Sigmoid colon (tissue), 7 donors: Measurements from ENCODE around the gene PRTFDC1. TPM values are rescaled to one million over a fixed set of nuclear protein-coding genes. Genes with fewer than 3 reads are reported as not detected.
"Not testable (repeated sequence)": the region's sequence is repeated elsewhere in the genome, so short reads cannot be mapped to it uniquely, and the experiment has no call there.

Experiments
- DNase-seq: peaks from one replicate; pipeline ENCODE4 v3.0.0-alpha.2; 2019
- H3K27ac ChIP-seq, 4 donors: fragments of 200-600 bp; sonication (generic); one replicate each; pipeline ENCODE4 v1.5.1; 2016 to 2019; ENCODE audit warnings: mild to moderate bottlenecking in 1 of 4
- H3K27me3 ChIP-seq, 3 donors: fragments of 200-600 bp; sonication (generic); one replicate each; pipeline ENCODE4 v1.5.1; 2019; ENCODE audit warnings: mild to moderate bottlenecking in 1 of 3
- H3K36me3 ChIP-seq, 4 donors: fragments of 200-600 bp; sonication (generic); one replicate each; pipeline ENCODE4 v1.5.1; 2016 to 2019
- H3K4me1 ChIP-seq, 4 donors: fragments of 200-600 bp; sonication (generic); one replicate each; pipeline ENCODE4 v1.5.1; 2017 to 2019
- H3K4me3 ChIP-seq, 4 donors: fragments of 200-600 bp; sonication (generic); one replicate each; pipeline ENCODE4 v1.5.1; 2017 to 2019; ENCODE audit warnings: mild to moderate bottlenecking in 2 of 4, moderate library complexity in 1 of 4
- H3K9me3 ChIP-seq, 4 donors: fragments of 200-600 bp in 3 of 4; sonication (generic) in 3 of 4; one replicate each; pipeline versions ENCODE4 v1.5.1 to v1.6.1; 2013 to 2019
- CTCF ChIP-seq, 4 experiments: fragments of 450-650 bp in 3 of 4; fragments of 200-600 bp in 1 of 4; IDR thresholded peaks; one replicate each; pipeline ENCODE4 v1.5.1; 2016 to 2019; ENCODE audit warnings: antibody characterized with exemption in 4 of 4, mild to moderate bottlenecking in 3 of 4, moderate library complexity in 2 of 4
- EP300 ChIP-seq, 4 donors: sonication (generic); formaldehyde crosslinking; IDR thresholded peaks; one replicate each; pipeline ENCODE4 v1.6.1; 2017; ENCODE audit warnings: antibody characterized with exemption in 4 of 4
- POLR2A ChIP-seq, 2 donors: fragments of 450-650 bp; IDR thresholded peaks; one replicate each; pipeline ENCODE4 v1.6.1; 2016; ENCODE audit warnings: antibody characterized with exemption in 2 of 2, mild to moderate bottlenecking in 2 of 2, moderate library complexity in 2 of 2
- POLR2AphosphoS5 ChIP-seq, 4 donors: sonication (generic); formaldehyde crosslinking; IDR thresholded peaks; one replicate each; pipeline ENCODE4 v1.6.1; 2017; ENCODE audit warnings: antibody characterized with exemption in 4 of 4
- WGBS, 2 donors: extraction: QIAGEN DNeasy Blood & Tissue Kit; methylation state at CpG; one replicate each; pipeline ENCODE4 v1.1.7; 2013; 5-methylcytosine and 5-hydroxymethylcytosine counted together
- intact Hi-C: fragments of 100-400 bp; cut with DNase I; formaldehyde crosslinking; loops from one replicate; pipeline ENCODE4 v1.15.1; 2023
- polyA plus RNA-seq, 3 donors: library from polyadenylated mRNA; stranded (reverse); fragments of 200-250 nt; gene quantifications; one replicate each; pipeline ENCODE4 v1.2.3, GENCODE V29; 2013
- total RNA-seq, 4 donors: library from RNA; depleted of rRNA; stranded (reverse); fragments of >200 nt; gene quantifications; one replicate each; pipeline ENCODE4 v1.1.0, GENCODE V29; 2016
- donor health status: healthy with polysubstance abuse.
- donor health status: Bipolar disorder and iron deficiency.
- donor health status: healthy.

Gene PRTFDC1
- total and polyA plus RNA-seq, 7 donors, result 6.0 to 17.2 (median 9.6) TPM

- Histone ChIP-seq H3K36me3 (no peaks in the 10 kb centered on the region), H3K27me3 (no peaks in the 10 kb centered on the region), H3K4me1 (peaks cover 0 to 3% (median 0%) of the 10 kb centered on the region in 4 donors), H3K27ac (peak overlapping the region in 1 of 4 donors; percentile 21), H3K4me3 (no peak overlapping the region), H3K9me3 (peaks cover 0 to 4% (median 0%) of the 10 kb centered on the region in 4 donors)
- intact Hi-C loops, result no loop called here
- no peak for TF ChIP-seq POLR2A (IDR thresholded peaks at IDR 0.05)
- no peak for TF ChIP-seq EP300 (IDR thresholded peaks at IDR 0.05)
- peak in 1 of 4 donors; percentile 58 for TF ChIP-seq POLR2AphosphoS5 (IDR thresholded peaks at IDR 0.05)
- TF ChIP-seq CTCF (IDR thresholded peaks at IDR 0.05), result no peak
- DNase-seq, result no peak
- 41 to 42% methylated on average over 7 of the region's 7 CpGs for WGBS, 2 donors
These were observed 31.2 kb downstream of the PRTFDC1 start for GRCh38 chr10:24920907-24921881.

GRCh38 chr10:24920192-24920591 lies 32.2 kb downstream of the PRTFDC1 start:
- H3K27me3 ChIP-seq, H3K9me3 ChIP-seq, H3K4me1 ChIP-seq, H3K36me3 ChIP-seq, DNase-seq, intact Hi-C loops, H3K4me3 ChIP-seq, H3K27ac ChIP-seq: not testable (repeated sequence)
- 98 to 99% methylated on average over 2 of the region's 2 CpGs for WGBS, 2 donors

GRCh38 chr10:24919629-24920028 lies 32.8 kb downstream of the PRTFDC1 start:
- H3K4me1 ChIP-seq, H3K36me3 ChIP-seq, H3K27me3 ChIP-seq, H3K27ac ChIP-seq, H3K4me3 ChIP-seq, DNase-seq, intact Hi-C loops, H3K9me3 ChIP-seq: not testable (repeated sequence)
- WGBS, 2 donors, result 94 to 97% methylated on average over 1 of the region's 1 CpG

GRCh38 chr10:24917979-24918378 lies 34.4 kb downstream of the PRTFDC1 start:
- H3K9me3 ChIP-seq, result no peaks in the 10 kb centered on the region
- intact Hi-C loops, result no loop called here
- no peaks in the 10 kb centered on the region for H3K27me3 ChIP-seq
- no peak for TF ChIP-seq CTCF (IDR thresholded peaks at IDR 0.05)
- TF ChIP-seq POLR2A (IDR thresholded peaks at IDR 0.05), result no peak
- no peak for TF ChIP-seq EP300 (IDR thresholded peaks at IDR 0.05)
- TF ChIP-seq POLR2AphosphoS5 (IDR thresholded peaks at IDR 0.05), result no peak
- H3K4me1 ChIP-seq, result peaks cover 0 to 3% (median 0%) of the 10 kb centered on the region in 4 donors
- H3K27ac ChIP-seq, result no peak overlapping the region
- H3K4me3 ChIP-seq, result no peak overlapping the region
- DNase-seq, result no peak
- no peaks in the 10 kb centered on the region for H3K36me3 ChIP-seq

GRCh38 chr10:24917493-24917892 lies 34.9 kb downstream of the PRTFDC1 start:
- Histone ChIP-seq H3K9me3 (no peaks in the 10 kb centered on the region), H3K36me3 (no peaks in the 10 kb centered on the region), H3K27ac (no peak overlapping the region), H3K4me1 (peaks cover 0 to 3% (median 0%) of the 10 kb centered on the region in 4 donors), H3K4me3 (no peak overlapping the region), H3K27me3 (no peaks in the 10 kb centered on the region)
- TF ChIP-seq EP300 (IDR thresholded peaks at IDR 0.05) (no peak), POLR2A (IDR thresholded peaks at IDR 0.05) (no peak), CTCF (IDR thresholded peaks at IDR 0.05) (no peak), POLR2AphosphoS5 (IDR thresholded peaks at IDR 0.05) (no peak)
- intact Hi-C loops, result no loop called here
- WGBS, 2 donors, result 95 to 96% methylated on average over 3 of the region's 3 CpGs
- DNase-seq, result no peak
